ENCODE measurements around the gene CREB3L4. TPM values are rescaled to one million over a fixed set of nuclear protein-coding genes. Genes with fewer than 3 reads are reported as not detected.

Gene CREB3L4
- total and polyA plus RNA-seq, 2 of the 13 experiments (the other 11 are each of a cell fraction or from before 2014, with no cell fraction given): 9.9 to 18.7 TPM

DNA sequence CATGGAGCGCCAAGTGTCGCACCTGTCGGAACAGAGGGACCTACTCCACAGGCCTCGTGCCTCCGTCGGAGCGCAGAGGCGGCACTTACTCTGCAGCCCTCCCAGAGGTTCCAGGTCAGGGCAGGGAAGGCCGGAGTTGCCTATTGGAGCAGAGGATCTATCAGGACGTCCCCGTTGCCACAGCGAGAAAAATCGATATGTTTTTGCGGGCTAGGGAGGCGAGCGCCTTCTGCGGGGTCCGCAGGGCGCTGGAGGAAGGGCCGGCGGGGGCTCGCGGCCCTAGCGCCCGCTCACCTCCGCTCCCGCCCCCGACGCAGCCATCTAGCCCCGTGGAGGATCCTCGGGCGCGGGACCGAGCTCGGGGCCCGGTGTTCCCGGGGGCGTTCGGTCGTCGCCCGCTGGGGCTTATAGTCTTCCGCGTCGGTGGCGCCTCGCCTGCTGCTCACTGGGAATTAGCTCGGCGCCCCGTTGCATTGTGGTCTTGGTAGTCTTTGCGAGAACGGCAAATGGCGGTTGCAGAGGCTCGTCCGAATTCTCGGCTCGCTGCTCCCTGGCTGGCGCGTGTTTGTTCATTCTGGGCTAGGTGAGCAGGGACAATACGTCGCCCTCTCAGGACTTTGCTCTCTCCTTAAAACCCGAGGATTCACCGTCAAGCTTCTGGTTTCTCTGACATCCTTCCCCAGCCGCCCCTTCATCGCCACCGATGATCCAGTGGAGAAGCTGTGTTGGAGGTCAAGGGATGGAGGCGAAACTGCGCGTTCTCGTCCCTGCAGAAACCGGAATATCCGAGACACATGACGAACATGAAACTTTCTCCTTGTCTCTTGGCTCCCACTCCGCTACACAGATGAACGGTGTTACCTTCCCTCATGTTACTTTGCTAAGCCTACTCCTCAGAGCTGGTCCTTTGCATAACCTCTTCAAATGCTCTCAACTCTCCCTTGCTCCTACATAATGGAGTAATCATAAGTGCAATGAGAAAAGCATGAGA is 9.8 kb downstream of the CREB3L4 start, which contains the start of gene JTB (continued):
- TF ChIP-seq, protein P1, sequence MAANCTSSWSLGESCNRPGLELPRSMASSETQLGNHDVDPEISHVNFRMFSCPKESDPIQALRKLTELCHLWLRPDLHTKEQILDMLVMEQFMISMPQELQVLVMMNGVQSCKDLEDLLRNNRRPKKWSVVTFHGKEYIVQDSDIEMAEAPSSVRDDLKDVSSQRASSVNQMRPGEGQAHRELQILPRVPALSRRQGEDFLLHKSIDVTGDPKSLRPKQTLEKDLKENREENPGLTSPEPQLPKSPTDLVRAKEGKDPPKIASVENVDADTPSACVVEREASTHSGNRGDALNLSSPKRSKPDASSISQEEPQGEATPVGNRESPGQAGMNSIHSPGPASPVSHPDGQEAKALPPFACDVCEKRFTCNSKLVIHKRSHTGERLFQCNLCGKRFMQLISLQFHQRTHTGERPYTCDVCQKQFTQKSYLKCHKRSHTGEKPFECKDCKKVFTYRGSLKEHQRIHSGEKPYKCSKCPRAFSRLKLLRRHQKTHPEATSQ (CRISPR knock-in tag; IDR thresholded peaks at IDR 0.05; ENCODE audit: borderline replicate concordance): peak; percentile 36
- TF ChIP-seq FOXA3 (CRISPR knock-in tag; IDR thresholded peaks at IDR 0.05) (peak; percentile 31; the same call in 1 of the 2 replicates), ZC3H13 (CRISPR knock-in tag; IDR thresholded peaks at IDR 0.05) (peak; percentile 19; the same call in 1 of the 2 replicates), SMYD3 (CRISPR knock-in tag; IDR thresholded peaks at IDR 0.05) (peak; percentile 81), ZNF260 (CRISPR knock-in tag; IDR thresholded peaks at IDR 0.05; ENCODE audit: borderline replicate concordance, low read depth) (no peak; the same call in 1 of the 2 replicates), THYN1 (CRISPR knock-in tag; IDR thresholded peaks at IDR 0.05; ENCODE audit: borderline replicate concordance, low read depth) (peak; percentile 83; the same call in 1 of the 2 replicates), CREB1 (IDR thresholded peaks at IDR 0.05) (peak; percentile 22; the same call in 1 of the 2 replicates), CREB1 (CRISPR knock-in tag; IDR thresholded peaks at IDR 0.05) (no peak), FOXK2 (IDR thresholded peaks at IDR 0.05) (no peak), KAT8 (CRISPR knock-in tag; IDR thresholded peaks at IDR 0.05) (peak; percentile 90), KDM4B (CRISPR knock-in tag; IDR thresholded peaks at IDR 0.05) (no peak), ETV5 (CRISPR knock-in tag; IDR thresholded peaks at IDR 0.05; ENCODE audit: borderline replicate concordance) (peak; percentile 38; the same call in 1 of the 2 replicates), YY1 (IDR thresholded peaks at IDR 0.05; ENCODE audit: insufficient read depth, insufficient replicate concordance, low read depth, low read length) (peak; percentile 94), EHMT2 (IDR thresholded peaks at IDR 0.05; ENCODE audit: borderline replicate concordance, low read depth, low read length) (no peak)
- TF ChIP-seq, protein P2, sequence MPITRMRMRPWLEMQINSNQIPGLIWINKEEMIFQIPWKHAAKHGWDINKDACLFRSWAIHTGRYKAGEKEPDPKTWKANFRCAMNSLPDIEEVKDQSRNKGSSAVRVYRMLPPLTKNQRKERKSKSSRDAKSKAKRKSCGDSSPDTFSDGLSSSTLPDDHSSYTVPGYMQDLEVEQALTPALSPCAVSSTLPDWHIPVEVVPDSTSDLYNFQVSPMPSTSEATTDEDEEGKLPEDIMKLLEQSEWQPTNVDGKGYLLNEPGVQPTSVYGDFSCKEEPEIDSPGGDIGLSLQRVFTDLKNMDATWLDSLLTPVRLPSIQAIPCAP (CRISPR knock-in tag; IDR thresholded peaks at IDR 0.05; ENCODE audit: low read depth): no peak
- TF ChIP-seq, protein P3, sequence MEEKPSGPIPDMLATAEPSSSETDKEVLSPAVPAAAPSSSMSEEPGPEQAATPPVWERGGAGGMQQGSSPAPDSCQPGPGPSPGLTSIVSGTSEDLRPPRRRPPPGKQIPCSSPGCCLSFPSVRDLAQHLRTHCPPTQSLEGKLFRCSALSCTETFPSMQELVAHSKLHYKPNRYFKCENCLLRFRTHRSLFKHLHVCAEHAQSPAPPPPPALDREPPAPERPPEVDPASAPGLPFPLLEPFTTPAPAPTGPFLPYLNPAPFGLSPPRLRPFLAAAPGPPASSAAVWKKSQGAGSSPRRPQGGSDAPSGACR (CRISPR knock-in tag; IDR thresholded peaks at IDR 0.05): no peak
- TF ChIP-seq, protein P4, sequence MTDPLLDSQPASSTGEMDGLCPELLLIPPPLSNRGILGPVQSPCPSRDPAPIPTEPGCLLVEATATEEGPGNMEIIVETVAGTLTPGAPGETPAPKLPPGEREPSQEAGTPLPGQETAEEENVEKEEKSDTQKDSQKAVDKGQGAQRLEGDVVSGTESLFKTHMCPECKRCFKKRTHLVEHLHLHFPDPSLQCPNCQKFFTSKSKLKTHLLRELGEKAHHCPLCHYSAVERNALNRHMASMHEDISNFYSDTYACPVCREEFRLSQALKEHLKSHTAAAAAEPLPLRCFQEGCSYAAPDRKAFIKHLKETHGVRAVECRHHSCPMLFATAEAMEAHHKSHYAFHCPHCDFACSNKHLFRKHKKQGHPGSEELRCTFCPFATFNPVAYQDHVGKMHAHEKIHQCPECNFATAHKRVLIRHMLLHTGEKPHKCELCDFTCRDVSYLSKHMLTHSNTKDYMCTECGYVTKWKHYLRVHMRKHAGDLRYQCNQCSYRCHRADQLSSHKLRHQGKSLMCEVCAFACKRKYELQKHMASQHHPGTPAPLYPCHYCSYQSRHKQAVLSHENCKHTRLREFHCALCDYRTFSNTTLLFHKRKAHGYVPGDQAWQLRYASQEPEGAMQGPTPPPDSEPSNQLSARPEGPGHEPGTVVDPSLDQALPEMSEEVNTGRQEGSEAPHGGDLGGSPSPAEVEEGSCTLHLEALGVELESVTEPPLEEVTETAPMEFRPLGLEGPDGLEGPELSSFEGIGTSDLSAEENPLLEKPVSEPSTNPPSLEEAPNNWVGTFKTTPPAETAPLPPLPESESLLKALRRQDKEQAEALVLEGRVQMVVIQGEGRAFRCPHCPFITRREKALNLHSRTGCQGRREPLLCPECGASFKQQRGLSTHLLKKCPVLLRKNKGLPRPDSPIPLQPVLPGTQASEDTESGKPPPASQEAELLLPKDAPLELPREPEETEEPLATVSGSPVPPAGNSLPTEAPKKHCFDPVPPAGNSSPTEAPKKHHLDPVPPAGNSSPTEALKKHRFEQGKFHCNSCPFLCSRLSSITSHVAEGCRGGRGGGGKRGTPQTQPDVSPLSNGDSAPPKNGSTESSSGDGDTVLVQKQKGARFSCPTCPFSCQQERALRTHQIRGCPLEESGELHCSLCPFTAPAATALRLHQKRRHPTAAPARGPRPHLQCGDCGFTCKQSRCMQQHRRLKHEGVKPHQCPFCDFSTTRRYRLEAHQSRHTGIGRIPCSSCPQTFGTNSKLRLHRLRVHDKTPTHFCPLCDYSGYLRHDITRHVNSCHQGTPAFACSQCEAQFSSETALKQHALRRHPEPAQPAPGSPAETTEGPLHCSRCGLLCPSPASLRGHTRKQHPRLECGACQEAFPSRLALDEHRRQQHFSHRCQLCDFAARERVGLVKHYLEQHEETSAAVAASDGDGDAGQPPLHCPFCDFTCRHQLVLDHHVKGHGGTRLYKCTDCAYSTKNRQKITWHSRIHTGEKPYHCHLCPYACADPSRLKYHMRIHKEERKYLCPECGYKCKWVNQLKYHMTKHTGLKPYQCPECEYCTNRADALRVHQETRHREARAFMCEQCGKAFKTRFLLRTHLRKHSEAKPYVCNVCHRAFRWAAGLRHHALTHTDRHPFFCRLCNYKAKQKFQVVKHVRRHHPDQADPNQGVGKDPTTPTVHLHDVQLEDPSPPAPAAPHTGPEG (CRISPR knock-in tag; IDR thresholded peaks at IDR 0.05): no peak; the same call in 1 of the 2 replicates

Data from HepG2 (cell line).